HepG2 (cell line): ENCODE measurements around the gene KCNK15. TPM values are rescaled to one million over a fixed set of nuclear protein-coding genes. Genes with fewer than 3 reads are reported as not detected.

ENCODE experiments used
- ATAC-seq: fragments of 200-7000 bp; cut with Tn5 transposase; 3 replicates; pipeline ENCODE4 v1.9.1; 2020; ENCODE audit warnings: mild to moderate bottlenecking, moderate library complexity
- BruUV-seq: library from RNA; stranded (reverse); fragments of 400-500 nt; replicated peaks from 2 replicates; lab custom pipeline; 2021; lab: Mats Ljungman, UMichigan
- CTCF ChIA-PET: fragments of 300-600 bp; formaldehyde crosslinking; extraction: SDS; loops from one replicate; lab custom pipeline; 2021; ENCODE audit warnings: low total read pairs, inconsistent platforms, low intra/inter-chr PET ratio; lab: Yijun Ruan, JAX
- POLR2A ChIA-PET: fragments of 350-600 bp; sonication (Branson Sonifier 250); formaldehyde crosslinking; loops from one replicate; lab custom pipeline; 2020; ENCODE audit warnings: antibody characterized with exemption, inconsistent platforms; lab: Yijun Ruan, JAX
- DNase-seq: peaks from one replicate; pipeline ENCODE4 v3.0.0-alpha.2; 2015; ENCODE audit warnings: low spot score
- FAIRE-seq: peaks from 3 replicates; lab custom pipeline; 2011; peaks lifted over from hg19 to GRCh38; lab: Jason Lieb, UNC
- H2AFZ ChIP-seq: one replicate; pipeline ENCODE4 v1.6.1; 2011; ENCODE audit warnings: low read length, inconsistent platforms
- H3K27ac ChIP-seq: fragments of 300-600 bp; 3 replicates; pipeline ENCODE4 v1.8.0; 2011; ENCODE audit warnings: mixed run types, mild to moderate bottlenecking, mixed read lengths, low read length, inconsistent platforms; ENCODE audit not compliant: insufficient read depth; ENCODE audit errors: extremely low read length
- H3K27me3 ChIP-seq, 2 experiments: fragments of 200-600 bp in 1 of 2; 2 replicates in 1 of 2; 3 replicates in 1 of 2; pipeline versions ENCODE4 v1.6.0 to v1.8.0; 2011; ENCODE audit warnings: low read length in 2 of 2, mild to moderate bottlenecking in 2 of 2, moderate library complexity in 2 of 2, inconsistent platforms in 1 of 2; ENCODE audit not compliant: insufficient read depth in 2 of 2, control insufficient read depth in 1 of 2
- H3K36me3 ChIP-seq, 2 experiments: fragments of 200-600 bp in 1 of 2; replicated peaks in 1 of 2; 2 replicates in 1 of 2; 3 replicates in 1 of 2; pipeline versions ENCODE4 v1.5.1 to v1.8.0; 2011; ENCODE audit warnings: low read length in 2 of 2, inconsistent platforms in 1 of 2; ENCODE audit not compliant: insufficient read depth in 2 of 2, control insufficient read depth in 1 of 2
- H3K4me1 ChIP-seq: 2 replicates; pipeline ENCODE4 v1.5.1; 2012; ENCODE audit warnings: low read length, inconsistent platforms; ENCODE audit not compliant: insufficient read depth
- H3K4me2 ChIP-seq: 2 replicates; pipeline ENCODE4 v1.6.0; 2011; ENCODE audit warnings: low read depth, low read length, inconsistent platforms
- H3K4me3 ChIP-seq, 3 experiments: fragments of 200-600 bp in 1 of 3; sonication (generic), shearing (Covaris generic) in 1 of 3; replicated peaks in 1 of 3; 2 replicates each; pipeline ENCODE4 v1.5.1; 2011 to 2016; ENCODE audit warnings: low read length in 3 of 3, inconsistent platforms in 2 of 3, low read depth in 2 of 3, mild to moderate bottlenecking in 2 of 3, control low read depth in 1 of 3, mixed read lengths in 1 of 3; ENCODE audit not compliant: insufficient read depth in 1 of 3
- H3K79me2 ChIP-seq: one replicate; pipeline ENCODE4 v1.6.1; 2011; ENCODE audit warnings: low read length, inconsistent platforms; ENCODE audit not compliant: insufficient read depth
- H3K9ac ChIP-seq: 2 replicates; pipeline ENCODE4 v1.6.0; 2011; ENCODE audit warnings: mild to moderate bottlenecking, low read depth, low read length, inconsistent platforms; ENCODE audit not compliant: insufficient read depth
- H3K9me3 ChIP-seq: 2 replicates; pipeline ENCODE4 v1.5.1; 2012; ENCODE audit warnings: mild to moderate bottlenecking, low read length
- H4K20me1 ChIP-seq: 2 replicates; pipeline ENCODE4 v1.6.0; 2011; ENCODE audit warnings: inconsistent platforms, mild to moderate bottlenecking, low read length, moderate library complexity; ENCODE audit not compliant: insufficient read depth
- KMT2A ChIP-seq: sonication (generic); formaldehyde crosslinking; IDR thresholded peaks from 2 replicates; pipeline ENCODE4 v1.4.0; 2020; ENCODE audit warnings: missing genetic modification reagents
- KMT2B ChIP-seq: IDR thresholded peaks from 2 replicates; pipeline ENCODE4 v1.6.1; 2016; ENCODE audit warnings: missing genetic modification reagents, missing compliant biosample characterization
- PLRG1 ChIP-seq: fragments of 450-650 bp; conservative IDR thresholded peaks from 2 replicates; pipeline ENCODE4 v1.6.1; 2016
- SNRNP70 ChIP-seq: fragments of 200-400 bp; formaldehyde crosslinking; IDR thresholded peaks from 2 replicates; pipeline ENCODE4 v1.6.1; 2017; ENCODE audit warnings: mild to moderate bottlenecking, low read depth, low read length, moderate library complexity
- SUZ12 ChIP-seq: fragments of 150-350 bp; IDR thresholded peaks from 2 replicates; pipeline ENCODE4 v1.6.1; 2014; ENCODE audit warnings: low read depth, low read length
- TCF12 ChIP-seq, 2 experiments: fragments of 450-650 bp in 1 of 2; sonication (generic) in 1 of 2; formaldehyde crosslinking in 1 of 2; IDR thresholded peaks; 2 replicates each; pipeline versions ENCODE4 v1.6.1 to v1.8.0; 2017 to 2022; ENCODE audit warnings: antibody characterized with exemption in 1 of 2, mild to moderate bottlenecking in 1 of 2, missing genetic modification reagents in 1 of 2, moderate library complexity in 1 of 2
- ZBTB21 ChIP-seq: sonication (generic); formaldehyde crosslinking; IDR thresholded peaks from 2 replicates; pipeline ENCODE4 v1.4.0; 2020; ENCODE audit warnings: missing genetic modification reagents
- ZFP90 ChIP-seq: sonication (generic); formaldehyde crosslinking; IDR thresholded peaks from 2 replicates; pipeline ENCODE4 v1.8.0; 2022; ENCODE audit warnings: missing genetic modification reagents, mild to moderate bottlenecking, inconsistent platforms, borderline replicate concordance
- ZNF556 ChIP-seq: sonication (generic); formaldehyde crosslinking; IDR thresholded peaks from 2 replicates; pipeline ENCODE4 v1.4.0; 2020; ENCODE audit warnings: mild to moderate bottlenecking, missing genetic modification reagents, borderline replicate concordance
- ZNF672 ChIP-seq: sonication (generic); formaldehyde crosslinking; IDR thresholded peaks from 2 replicates; pipeline ENCODE4 v1.8.1; 2022; ENCODE audit warnings: missing genetic modification reagents
- in situ Hi-C: cut with HindIII; loops from 2 replicates; pipeline ENCODE4 v1.10.0; 2017; ENCODE audit warnings: low pct_unique_long_range_greater_than_20kb; ENCODE audit not compliant: extremely low pct_ligation_motif_present
- intact Hi-C: fragments of 100-400 bp; cut with micrococcal nuclease; formaldehyde crosslinking; loops from one replicate; pipeline ENCODE4 v1.10.0; 2022; ENCODE audit not compliant: unreplicated experiment
- polyA plus RNA-seq, 8 experiments: library from polyadenylated mRNA; depleted of rRNA in 3 of 8; stranded (reverse) in 7 of 8; unstranded in 1 of 8; fragments of >200 nt; fragmentation: Illumina TruSeq in 4 of 8; extraction: Trizol in 4 of 8; gene quantifications; 2 replicates each; pipeline versions ENCODE4 v1.2.1 to v1.2.3, GENCODE V29; 2011 to 2016; ENCODE audit warnings: low read depth in 4 of 8, missing spikeins in 1 of 8, mixed read lengths in 1 of 8; ENCODE audit not compliant: insufficient read depth in 1 of 8
- total RNA-seq, 5 experiments: library from RNA; depleted of rRNA; stranded (reverse); fragments of >200 nt; fragmentation: Illumina TruSeq; extraction: Trizol; gene quantifications; 2 replicates each; pipeline ENCODE4 v1.2.3, GENCODE V29; 2016; ENCODE audit warnings: low read depth in 1 of 5
- TF ChIP-seq, protein P1 (sequence below): sonication (generic); formaldehyde crosslinking; IDR thresholded peaks from 2 replicates; pipeline ENCODE4 v1.4.0; 2020; ENCODE audit warnings: mild to moderate bottlenecking, missing genetic modification reagents
- TF ChIP-seq, protein P2 (sequence below): sonication (generic); formaldehyde crosslinking; IDR thresholded peaks from 2 replicates; pipeline ENCODE4 v1.8.1; 2023; ENCODE audit warnings: mild to moderate bottlenecking, moderate library complexity, missing genetic modification reagents
- TF ChIP-seq, protein P3 (sequence below): IDR thresholded peaks from 2 replicates; pipeline ENCODE4 v1.6.1; 2016; ENCODE audit warnings: low read depth, borderline replicate concordance
- TF ChIP-seq, protein P4 (sequence below): sonication (generic); formaldehyde crosslinking; IDR thresholded peaks from 2 replicates; pipeline ENCODE4 v1.5.1; 2020; ENCODE audit warnings: mild to moderate bottlenecking, missing genetic modification reagents, moderate library complexity
- TF ChIP-seq, protein P5 (sequence below): sonication (generic); formaldehyde crosslinking; IDR thresholded peaks from 2 replicates; pipeline ENCODE4 v1.4.0; 2020; ENCODE audit warnings: mild to moderate bottlenecking, missing genetic modification reagents

KCNK15 gene
- total and polyA plus RNA-seq, 2 of the 13 experiments (the other 11 are each of a cell fraction or from before 2014, with no cell fraction given) = 0.03 TPM; not detected in 1

DNA sequence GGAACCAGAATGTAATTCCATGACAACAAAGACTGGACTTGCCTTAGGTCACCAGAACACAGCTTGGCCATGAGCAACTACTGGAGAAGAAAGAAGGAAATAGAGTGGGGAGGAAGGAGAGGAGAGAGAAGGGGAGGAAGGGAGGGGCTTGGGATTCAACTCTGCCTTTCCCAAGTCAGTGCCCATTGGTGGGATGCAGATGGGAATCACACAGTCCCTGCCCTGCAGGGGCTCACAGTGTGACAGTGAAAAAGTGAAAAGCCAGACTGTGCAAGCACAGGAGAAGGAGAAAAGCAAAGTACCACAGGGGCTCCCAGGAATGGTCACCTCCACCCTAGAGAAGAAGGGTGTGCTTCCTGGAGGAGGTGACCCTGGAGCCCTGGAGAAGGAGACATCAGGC is 50.6 kb downstream of the KCNK15 start:
- in situ Hi-C loops = no loop called here
- FAIRE-seq (no peak), ATAC-seq (no peak)
- Histone ChIP-seq H3K79me2 (no peaks in the 10 kb centered on the region), H3K9ac (no peak overlapping the region), H2AFZ (no peak overlapping the region), H3K4me2 (no peak overlapping the region)
- intact Hi-C loops = no loop called here
- no TSS peak for BruUV-seq
- POLR2A ChIA-PET = no interaction called here
- TF ChIP-seq, protein P1, sequence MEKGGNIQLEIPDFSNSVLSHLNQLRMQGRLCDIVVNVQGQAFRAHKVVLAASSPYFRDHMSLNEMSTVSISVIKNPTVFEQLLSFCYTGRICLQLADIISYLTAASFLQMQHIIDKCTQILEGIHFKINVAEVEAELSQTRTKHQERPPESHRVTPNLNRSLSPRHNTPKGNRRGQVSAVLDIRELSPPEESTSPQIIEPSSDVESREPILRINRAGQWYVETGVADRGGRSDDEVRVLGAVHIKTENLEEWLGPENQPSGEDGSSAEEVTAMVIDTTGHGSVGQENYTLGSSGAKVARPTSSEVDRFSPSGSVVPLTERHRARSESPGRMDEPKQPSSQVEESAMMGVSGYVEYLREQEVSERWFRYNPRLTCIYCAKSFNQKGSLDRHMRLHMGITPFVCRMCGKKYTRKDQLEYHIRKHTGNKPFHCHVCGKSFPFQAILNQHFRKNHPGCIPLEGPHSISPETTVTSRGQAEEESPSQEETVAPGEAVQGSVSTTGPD (CRISPR knock-in tag) = no peak
- TF ChIP-seq SNRNP70 (no peak), TCF12 (IDR thresholded peaks at IDR 0.05) (no peak), TCF12 (CRISPR knock-in tag; IDR thresholded peaks at IDR 0.05) (no peak), ZBTB21 (no peak), KMT2A (CRISPR knock-in tag) (no peak), ZNF556 (CRISPR knock-in tag) (no peak), PLRG1 (no peak), ZNF672 (CRISPR knock-in tag) (no peak), KMT2B (CRISPR knock-in tag) (no peak), ZFP90 (no peak), SUZ12 (no peak)
- TF ChIP-seq, protein P2, sequence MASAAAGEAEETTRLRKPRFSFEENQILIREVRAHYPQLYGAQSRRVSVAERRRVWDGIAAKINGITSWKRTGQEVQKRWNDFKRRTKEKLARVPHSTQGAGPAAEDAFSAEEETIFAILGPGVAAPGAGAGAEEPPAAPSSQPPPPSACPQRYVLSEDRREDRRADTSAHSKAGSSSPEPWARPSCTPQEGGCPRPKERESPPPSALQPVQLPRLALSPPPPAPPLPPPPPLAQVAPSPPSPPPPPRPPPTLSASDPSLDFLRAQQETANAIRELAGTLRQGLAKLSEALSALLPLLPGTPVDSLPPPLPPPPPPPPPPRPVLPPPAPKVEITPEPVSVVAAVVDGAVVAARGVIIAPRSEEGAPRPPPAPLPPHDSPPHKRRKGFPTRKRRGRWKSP (CRISPR knock-in tag) = no peak
- TF ChIP-seq, protein P3, sequence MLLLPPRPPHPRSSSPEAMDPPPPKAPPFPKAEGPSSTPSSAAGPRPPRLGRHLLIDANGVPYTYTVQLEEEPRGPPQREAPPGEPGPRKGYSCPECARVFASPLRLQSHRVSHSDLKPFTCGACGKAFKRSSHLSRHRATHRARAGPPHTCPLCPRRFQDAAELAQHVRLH (CRISPR knock-in tag) = no peak
- TF ChIP-seq, protein P4, sequence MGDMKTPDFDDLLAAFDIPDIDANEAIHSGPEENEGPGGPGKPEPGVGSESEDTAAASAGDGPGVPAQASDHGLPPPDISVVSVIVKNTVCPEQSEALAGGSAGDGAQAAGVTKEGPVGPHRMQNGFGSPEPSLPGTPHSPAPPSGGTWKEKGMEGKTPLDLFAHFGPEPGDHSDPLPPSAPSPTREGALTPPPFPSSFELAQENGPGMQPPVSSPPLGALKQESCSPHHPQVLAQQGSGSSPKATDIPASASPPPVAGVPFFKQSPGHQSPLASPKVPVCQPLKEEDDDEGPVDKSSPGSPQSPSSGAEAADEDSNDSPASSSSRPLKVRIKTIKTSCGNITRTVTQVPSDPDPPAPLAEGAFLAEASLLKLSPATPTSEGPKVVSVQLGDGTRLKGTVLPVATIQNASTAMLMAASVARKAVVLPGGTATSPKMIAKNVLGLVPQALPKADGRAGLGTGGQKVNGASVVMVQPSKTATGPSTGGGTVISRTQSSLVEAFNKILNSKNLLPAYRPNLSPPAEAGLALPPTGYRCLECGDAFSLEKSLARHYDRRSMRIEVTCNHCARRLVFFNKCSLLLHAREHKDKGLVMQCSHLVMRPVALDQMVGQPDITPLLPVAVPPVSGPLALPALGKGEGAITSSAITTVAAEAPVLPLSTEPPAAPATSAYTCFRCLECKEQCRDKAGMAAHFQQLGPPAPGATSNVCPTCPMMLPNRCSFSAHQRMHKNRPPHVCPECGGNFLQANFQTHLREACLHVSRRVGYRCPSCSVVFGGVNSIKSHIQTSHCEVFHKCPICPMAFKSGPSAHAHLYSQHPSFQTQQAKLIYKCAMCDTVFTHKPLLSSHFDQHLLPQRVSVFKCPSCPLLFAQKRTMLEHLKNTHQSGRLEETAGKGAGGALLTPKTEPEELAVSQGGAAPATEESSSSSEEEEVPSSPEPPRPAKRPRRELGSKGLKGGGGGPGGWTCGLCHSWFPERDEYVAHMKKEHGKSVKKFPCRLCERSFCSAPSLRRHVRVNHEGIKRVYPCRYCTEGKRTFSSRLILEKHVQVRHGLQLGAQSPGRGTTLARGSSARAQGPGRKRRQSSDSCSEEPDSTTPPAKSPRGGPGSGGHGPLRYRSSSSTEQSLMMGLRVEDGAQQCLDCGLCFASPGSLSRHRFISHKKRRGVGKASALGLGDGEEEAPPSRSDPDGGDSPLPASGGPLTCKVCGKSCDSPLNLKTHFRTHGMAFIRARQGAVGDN = no peak
- TF ChIP-seq, protein P5, sequence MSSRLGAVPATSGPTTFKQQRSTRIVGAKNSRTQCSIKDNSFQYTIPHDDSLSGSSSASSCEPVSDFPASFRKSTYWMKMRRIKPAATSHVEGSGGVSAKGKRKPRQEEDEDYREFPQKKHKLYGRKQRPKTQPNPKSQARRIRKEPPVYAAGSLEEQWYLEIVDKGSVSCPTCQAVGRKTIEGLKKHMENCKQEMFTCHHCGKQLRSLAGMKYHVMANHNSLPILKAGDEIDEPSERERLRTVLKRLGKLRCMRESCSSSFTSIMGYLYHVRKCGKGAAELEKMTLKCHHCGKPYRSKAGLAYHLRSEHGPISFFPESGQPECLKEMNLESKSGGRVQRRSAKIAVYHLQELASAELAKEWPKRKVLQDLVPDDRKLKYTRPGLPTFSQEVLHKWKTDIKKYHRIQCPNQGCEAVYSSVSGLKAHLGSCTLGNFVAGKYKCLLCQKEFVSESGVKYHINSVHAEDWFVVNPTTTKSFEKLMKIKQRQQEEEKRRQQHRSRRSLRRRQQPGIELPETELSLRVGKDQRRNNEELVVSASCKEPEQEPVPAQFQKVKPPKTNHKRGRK (CRISPR knock-in tag) = no peak
- TF ChIP-seq, all 625 proteins: peak for 0
- H3K36me3 ChIP-seq = no peaks in the 10 kb centered on the region
- H4K20me1 ChIP-seq = no peaks in the 10 kb centered on the region; the same call in 1 of the 2 replicates
- H3K4me1 ChIP-seq = 0 out of 2 replicates have a peak, but pooled peaks cover 6% of the 10 kb centered on the region
- H3K27ac ChIP-seq = no peak overlapping the region
- no peak for DNase-seq
- no peak overlapping the region for H3K4me3 ChIP-seq
- H3K9me3 ChIP-seq = no peaks in the 10 kb centered on the region
- H3K27me3 ChIP-seq = peaks cover 10 to 56% of the 10 kb centered on the region in 2 experiments; a peak in 4 of 5 replicates
- CTCF ChIA-PET = no interaction called here
